SKM-1 (cell line): Measurements from ENCODE around the gene ZNF846.
A peak's percentile ranks its signal among the peaks of the same experiment; 100 is the strongest.
"Not testable (repeated sequence)": the region's sequence is repeated elsewhere in the genome, so short reads cannot be mapped to it uniquely, and the experiment has no call there.

Experiments used
- DNase-seq: peaks from one replicate; lab custom pipeline; 2025; ENCODE audit not compliant: unreplicated experiment; lab: John Stamatoyannopoulos, UW

Gene ZNF846

DNA sequence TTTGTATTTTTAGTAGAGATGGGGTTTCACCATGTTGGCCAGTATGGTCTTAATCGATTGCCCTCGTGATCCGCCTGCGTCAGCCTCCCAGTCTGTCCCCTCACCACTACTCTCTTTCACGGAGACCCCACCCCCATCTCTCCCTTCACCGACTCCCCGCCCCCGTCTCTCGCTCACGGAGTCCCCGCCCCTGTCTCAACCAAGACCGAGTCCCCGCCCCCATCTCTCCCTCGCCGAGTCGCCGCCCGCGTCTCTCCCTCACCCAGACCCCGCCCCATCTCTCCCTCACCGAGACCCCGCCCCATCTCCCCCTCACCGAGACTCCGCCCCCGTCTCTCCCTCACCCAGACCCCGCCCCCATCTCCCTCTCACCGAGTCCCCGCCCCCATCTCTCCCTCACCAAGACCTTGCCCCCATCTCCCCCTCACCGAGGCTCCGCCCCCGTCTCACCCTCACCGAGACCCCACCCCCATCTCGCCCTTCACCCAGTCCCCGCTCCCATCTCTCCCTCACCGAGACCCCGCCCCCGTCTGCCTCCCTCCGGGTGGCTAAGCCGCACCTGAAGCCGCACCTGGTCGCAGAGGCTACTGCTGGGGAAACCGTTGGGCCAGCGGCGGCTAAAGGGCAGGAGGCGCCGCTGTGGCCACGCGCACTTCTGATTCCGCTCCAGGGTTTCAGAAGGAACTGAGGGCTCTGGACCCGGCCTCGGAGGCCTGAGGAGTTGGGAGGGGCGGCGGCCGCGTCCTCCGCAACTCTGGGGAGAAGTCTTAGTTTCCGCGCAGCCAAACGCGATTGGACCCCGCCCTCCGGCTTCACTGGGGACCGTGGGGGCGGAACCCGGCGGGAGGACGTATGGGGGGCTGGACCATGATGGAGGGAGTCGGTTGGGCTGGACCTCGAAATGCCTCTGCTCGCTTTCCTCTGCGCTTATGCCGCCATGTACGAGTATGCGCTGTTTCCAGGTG is 17.1 kb upstream of the ZNF846 start:
- peak; percentile 97 for DNase-seq

DNA sequence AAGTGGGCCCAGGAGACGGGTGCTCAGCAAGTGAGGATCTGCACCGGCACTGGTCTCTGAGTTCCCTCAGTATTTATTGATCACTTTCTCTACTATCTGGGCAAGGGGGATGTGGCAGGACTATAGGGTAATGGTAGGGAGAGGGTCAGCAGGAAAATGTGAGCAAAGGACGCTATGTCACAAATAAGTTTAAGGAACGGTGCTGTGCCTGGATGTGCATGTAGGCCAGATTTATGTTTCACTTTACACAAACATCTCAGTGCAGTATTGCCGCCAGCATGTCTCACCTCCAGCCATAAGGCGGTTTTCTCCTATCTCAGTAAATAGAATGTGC is 15.6 kb upstream of the ZNF846 start:
- not testable (repeated sequence) for DNase-seq

DNA sequence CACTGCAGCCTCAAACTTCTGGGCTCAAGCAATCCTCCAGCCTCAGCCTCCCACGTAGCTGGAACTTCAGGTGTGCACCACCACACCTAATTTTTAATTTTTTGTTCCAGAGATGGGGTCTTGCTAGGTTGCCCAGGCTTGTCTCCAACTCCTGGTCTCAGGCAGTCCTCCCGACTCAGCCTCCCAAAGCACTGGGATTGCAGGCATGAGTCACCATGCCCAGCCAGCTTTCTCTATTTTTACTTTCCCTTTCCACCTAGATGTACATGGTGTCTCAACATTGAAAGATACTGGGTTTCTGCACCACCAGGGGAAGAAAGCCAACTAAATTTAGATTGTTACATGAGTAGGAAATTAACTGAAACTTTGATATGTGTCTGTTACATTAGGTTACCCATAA is 13.8 kb upstream of the ZNF846 start:
- DNase-seq: no peak

DNA sequence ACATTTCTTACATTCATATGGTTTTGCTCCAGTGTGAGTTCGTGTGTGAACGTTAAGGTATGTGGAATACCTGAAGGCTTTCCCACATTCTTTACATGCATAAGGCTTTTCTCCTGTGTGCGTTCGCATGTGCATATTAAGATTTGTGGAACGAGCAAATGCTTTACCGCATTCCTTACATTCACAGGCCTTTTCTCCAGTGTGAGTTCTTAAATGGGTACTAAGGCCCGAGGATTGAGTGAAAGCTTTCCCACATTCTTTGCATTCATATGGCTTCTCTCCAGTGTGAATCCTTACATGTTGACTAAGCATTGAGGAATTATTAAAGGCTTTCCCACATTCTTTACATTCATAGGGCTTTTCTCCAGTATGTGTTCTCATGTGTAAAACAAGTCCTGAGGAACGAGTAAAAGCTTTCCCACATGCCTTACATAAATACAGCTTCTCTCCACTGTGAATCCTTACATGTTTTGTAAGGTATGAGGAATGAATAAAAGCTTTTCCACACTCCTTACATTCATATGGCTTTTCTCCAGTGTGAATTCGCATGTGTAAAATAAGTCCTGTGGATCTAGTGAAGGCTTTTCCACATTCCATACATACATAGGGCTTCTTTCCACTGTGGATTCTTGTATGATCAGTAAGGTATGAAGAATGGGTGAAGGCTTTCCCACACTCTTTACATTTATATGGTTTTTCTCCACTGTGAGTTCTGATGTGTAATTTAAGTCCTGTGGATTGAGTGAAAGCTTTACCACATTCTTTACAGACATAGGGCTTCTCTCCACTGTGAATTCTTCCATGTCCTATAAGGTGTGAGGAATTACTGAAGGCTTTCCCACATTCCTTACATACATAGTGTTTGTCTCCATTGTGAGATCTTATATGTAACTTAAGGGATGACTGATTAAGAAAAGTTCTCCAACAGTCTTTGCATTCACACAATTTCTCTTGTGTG is 10.7 kb downstream of the ZNF846 start:
- no peak for DNase-seq

DNA sequence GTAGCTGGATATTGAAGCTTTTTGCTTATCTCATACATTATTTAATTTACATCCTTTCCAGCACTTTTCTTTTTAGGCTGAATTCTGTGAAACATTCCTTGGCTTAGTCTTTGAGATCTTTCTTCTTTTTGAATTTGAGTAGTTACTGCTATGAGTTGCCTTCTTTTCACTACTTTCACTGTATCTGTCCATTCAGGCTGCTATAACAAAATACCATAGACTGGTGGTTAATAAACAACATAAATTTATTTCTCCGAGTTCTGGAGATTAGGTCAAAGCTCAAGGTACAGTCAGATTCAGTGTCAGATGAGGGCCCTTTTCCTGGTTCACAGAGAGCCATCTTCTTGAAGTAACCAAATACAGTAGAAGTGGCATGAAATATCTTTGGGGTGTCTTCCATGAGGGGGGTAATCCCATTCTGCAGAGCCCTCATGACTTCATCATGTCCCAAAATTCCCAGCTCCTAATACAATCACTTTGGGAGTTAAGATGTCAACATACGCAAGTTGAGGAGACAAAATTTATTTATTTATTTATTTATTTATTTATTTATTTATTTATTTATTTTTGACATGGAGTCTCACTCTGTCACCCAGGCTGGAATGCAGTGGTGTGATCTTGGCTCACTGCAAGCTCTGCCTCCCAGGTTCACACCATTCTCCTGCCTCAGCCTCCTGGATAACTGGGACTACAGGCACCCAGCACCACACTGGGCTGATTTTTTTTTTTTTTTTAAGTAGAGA is 15.7 kb downstream of the ZNF846 start:
- no peak for DNase-seq

DNA sequence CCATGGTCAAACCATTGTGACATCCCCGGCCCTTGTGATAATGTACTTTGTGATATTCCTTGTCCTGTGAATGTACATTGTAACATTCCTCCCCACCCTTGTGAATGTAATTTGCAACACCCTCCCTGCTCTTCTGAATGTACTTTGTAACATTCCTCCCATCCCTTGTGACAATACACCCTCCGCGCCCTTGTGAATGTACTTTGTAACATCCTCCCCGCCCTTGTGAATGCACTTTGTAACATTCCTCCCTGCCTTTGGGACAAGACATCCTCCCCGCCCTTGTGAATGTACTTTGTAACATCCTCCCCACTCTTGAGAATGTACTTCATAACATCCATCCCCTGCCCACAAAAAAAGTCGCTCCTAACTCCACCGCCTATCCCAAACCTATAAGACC is 17.1 kb downstream of the ZNF846 start:
- DNase-seq: no peak

DNA sequence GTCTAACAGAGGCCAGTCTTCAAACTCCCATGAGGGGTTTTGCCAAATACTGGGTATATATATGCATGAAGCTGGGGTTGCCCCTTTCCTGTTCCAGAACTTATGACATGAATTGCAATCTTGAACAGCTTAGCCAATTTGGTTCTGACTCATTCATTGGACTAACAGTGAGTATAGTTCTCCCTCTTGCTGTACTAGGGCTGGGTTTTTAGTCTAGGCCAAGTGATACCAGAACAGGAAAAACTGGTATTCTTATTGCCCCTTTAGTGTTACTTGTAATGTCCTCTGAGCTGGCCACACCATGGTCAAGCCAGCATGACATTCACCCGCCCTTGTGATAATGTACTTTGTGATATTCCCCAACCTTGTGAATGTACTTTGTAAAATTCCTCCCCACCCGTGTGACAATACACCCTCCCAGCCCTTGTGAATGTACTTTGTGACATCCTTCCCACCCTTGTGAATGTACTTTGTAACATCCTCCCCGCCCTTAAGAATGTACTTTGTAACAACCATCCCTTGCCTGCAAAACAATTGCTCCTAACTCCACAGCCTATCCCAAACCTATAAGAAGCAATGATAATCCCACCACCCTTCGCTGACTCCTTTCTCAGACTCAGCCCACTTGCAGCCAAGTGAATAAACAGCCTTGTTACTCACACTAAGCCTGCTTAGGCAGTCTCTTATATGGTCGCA is 26.9 kb downstream of the ZNF846 start:
- no peak for DNase-seq

DNA sequence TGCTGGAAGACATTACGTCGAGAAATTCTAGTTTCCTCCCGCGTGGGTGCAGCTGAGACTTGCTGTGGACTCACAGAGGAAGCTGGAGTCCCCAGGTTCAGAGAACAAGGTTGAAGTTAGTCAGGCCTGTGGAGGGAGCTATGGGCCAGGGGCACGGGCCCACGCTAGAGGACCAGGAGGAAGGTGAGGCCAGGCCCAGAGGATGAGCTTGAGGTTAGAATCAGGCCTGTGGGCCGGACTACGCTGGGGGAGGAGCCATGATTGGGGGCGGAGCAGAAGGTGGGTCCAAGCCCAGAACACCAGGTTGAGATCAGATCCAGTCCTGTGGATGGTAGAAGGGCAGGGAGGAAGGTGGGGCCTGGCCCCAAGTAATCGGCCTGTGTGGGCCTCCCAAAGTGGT is 32.6 kb downstream of the ZNF846 start:
- DNase-seq: no peak

DNA sequence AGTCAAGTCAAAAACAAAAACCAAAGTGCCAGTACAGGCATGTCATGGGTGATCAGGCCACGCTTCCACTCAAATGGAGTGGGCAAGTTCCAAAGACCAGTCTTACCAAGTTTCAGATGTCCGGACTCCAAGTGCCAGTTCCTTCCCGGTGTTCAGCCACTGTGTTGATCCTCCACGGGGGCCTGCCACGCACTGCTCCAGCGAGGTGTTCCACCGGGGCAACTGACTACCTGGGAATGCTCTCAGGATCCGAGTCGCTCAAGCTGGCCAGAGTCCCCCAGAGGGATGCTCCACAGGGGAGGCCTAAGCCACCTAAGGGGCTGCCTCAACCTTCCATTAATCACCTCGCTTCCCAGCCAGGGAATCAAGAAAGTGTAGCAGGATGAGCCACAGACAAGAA is 38.5 kb downstream of the ZNF846 start:
- not testable (repeated sequence) for DNase-seq

DNA sequence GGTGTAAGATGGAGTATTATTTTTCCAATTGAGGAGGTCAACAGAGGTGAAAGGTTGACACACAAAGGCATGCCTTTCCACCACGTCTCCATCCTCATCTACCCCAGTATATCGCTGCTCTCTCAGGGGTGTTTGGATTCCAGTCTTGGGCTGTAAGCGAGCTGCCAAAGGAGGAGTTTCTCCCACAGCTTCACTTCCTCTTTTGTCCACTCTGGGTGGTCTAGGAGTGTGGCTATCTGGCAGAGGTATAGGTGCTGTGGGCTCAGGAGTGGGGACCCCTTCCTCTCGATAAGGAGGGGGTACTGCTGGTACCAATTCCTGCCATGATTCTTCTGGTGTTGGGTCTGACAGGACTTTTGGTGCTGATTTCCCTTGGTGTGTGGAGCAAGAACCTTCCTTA is 39.4 kb downstream of the ZNF846 start:
- DNase-seq: no peak

DNA sequence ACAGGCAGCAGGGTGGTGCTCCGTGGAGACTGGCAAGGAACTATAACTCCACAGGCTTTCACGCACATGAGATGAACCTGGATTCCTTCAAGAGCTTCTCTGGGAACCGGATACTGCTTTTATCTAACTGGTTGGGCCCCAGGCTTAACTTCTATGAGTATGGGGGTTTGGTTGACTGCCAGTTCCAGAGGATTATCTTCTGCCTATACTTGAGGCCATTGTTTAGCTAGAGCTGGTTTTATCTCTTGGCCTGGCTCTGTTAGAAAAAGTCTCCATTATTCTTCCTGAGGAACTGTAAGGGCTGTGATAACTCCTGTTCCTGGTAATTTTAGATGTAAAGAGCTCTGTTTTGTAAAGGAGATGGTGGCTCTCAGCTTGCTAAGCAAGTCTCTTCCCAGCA is 40.9 kb downstream of the ZNF846 start:
- no peak for DNase-seq

DNA sequence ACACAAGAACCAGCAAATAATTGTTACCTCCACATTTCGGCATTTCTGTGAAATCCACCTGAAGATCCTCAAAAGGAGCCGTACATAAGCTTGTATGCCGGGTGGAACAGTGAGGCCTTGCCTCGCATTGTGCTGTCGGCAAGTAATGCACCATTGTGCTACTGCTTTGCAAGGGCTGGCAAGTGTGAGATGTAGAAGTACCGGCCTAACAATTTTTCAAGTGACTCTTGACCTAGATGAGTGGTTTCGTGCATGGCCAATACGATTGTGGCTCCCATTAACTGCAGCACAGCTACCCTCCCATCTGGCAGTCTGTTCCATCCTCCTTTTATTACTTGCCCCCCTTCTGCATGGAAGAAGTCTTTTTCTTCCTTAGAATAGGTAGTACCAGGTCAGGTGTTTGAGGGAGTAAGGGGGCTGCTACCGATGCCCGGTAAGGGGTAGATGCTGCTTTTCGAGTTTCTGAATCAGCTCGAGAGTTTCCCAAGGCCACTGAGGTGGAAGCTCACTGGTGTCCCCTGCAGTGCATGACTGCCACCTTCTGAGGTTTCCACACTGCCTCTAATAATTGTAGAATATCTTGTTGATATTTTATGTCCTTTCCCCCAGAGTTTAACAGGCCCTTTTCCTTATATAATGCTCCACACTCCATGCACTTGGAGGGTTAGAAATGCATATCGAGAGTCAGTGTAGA is 42.9 kb downstream of the ZNF846 start:
- DNase-seq: not testable (repeated sequence)

DNA sequence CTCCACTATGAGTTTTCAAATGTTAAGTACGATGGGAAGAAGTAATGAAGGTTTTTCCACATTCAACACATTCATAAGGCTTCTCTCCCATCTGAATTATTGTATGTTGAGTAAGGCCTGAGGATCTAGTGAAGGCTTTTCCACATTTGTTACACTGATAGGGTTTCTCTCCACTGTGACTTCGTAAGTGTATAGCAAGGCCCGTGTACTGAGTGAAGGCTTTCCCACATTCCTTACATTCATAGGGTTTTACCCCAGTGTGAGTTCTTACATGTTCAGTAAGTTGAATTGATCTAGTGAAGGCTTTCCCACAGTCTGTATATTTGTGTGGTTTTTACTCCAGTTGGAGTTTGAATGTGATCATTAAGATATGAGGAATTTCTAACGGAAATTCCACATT is 44.4 kb downstream of the ZNF846 start:
- no peak for DNase-seq

DNA sequence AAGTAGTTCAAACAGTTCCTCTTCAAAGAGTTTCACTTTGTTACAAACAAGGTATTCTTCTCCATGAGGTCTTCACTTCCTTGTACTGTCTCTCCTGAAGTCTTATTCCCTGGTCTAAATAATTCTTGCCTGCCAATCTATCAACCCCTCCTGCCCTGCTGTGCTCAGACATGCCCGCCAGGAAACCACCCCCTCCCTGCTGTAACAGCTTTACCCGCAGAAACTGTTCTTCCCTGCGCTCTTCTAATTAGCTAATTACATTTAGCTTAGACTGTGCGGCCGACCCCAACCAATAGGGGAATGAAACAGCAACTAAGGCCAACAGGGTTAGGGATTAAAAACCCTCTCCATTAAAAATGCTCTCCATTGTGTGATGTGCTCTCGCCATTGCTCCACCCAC is 46.7 kb downstream of the ZNF846 start:
- peak; percentile 28 for DNase-seq

DNA sequence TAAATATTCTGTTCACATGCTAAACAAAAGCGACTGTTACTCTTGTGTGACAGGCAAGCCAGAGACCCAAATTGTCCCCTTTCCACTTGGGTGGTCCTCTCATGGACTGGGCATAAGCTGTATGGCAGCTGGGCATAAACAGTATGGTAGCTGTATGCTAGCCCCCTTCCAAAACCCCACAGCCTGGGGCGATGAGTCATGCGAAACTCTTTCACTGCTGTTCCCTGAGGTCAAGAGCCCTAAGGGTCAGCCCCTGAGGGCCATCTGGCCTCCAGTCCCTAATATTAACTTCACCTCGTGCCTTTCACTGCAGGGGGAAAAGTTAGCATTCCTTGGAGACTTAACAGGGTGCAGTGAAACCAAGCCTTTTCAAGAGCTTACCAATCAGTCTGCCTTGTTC is 48.0 kb downstream of the ZNF846 start:
- DNase-seq: no peak

DNA sequence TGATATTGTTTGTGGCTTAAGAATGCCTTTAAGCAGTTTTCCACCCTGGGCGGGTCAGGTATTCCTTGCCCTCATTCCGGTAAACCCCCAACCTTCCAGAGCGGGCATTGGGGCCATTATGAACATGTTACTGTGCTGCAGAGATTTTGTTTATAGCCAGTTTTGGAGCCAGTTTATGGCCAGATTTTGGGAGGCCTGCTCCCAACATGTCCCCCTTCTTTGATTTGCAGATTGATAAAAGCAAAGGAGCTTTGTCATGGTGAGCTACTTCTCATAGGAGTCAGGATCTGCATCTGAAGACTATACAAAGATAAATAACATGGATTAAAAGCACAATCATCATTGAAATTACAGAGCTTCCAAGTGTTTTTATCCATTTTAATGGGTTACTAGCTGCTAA is 56.7 kb downstream of the ZNF846 start:
- no peak for DNase-seq

DNA sequence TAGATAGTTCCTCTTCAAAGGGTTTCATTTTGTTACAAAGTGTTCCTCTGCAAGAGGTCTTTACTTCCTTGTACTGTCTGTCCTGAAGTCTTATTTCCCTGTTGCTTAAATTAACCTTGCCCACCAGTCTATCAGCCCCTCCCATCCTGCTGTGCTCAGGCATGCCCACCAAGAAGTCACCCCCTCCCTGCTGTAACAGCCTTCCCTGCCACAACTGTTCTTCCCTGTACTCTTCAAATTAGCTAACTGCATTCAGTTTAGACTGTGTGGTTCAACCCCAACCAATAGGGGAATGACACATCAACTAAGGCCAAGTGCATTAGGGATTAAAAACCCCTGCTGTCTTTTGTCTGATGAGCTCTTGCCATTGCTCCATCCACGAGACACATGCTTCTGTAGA is 59.2 kb downstream of the ZNF846 start:
- DNase-seq: no peak

DNA sequence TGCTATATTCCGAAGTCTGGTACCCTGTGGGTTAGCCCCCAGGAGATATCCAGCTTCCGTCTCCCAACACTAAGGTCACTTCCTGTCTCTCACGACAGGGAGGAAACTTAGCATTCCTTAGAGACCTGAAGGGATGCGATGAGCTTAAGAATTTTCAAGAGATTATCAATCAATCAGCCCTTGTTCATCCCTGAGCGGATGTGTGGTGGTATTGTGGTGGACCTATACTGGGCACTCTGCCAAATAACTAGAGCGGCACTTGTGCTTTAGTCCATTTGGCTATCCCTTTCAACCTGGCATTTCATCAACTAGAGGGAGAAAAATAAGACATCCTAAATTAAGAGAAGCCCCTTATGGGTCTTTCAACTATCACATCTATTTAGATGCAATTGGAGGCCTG is 62.7 kb downstream of the ZNF846 start:
- DNase-seq: no peak

DNA sequence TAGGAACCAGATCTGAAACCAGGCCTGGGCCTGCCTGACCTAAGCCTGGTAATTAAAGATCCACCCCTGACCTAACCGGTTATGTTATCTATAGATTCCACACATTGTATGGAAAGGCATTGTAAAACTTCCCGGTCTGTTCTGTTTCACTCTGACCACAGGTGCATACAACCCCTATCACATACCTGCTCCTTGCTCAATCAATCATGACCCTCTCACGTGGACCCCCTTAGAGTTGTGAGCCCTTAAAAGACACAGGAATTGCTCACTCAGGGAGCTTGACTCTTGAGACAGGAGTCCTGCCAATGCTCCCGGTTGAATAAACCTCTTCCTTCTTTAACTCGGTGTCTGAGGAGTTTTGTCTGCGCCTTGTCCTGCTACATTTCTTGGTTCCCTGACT is 66.4 kb downstream of the ZNF846 start:
- DNase-seq: no peak
